T-helper 1 cell treated with Interleukin-12 subunit alpha and Interleukin-12 subunit beta and Interleukin-4 antibody, amounts not matched to agents 30 ng/mL and 1 ng/mL, for 36 hours (primary cell): Measurements from ENCODE around the gene IQSEC3. TPM values are rescaled to one million over a fixed set of nuclear protein-coding genes. Genes with fewer than 3 reads are reported as not detected.
"Not testable (repeated sequence)": the region's sequence is repeated elsewhere in the genome, so short reads cannot be mapped to it uniquely, and the experiment has no call there.

ENCODE experiments used
- intact Hi-C: fragments of 100-400 bp; cut with micrococcal nuclease; formaldehyde crosslinking; loops from one replicate; pipeline ENCODE4 v1.15.1; 2024
- total RNA-seq: library from RNA; stranded (reverse); gene quantifications from 2 replicates; pipeline ENCODE4 v1.2.3, GENCODE V29; 2022

Gene IQSEC3
- total RNA-seq, result 0.32 and 0.59 TPM in 2 replicates

DNA sequence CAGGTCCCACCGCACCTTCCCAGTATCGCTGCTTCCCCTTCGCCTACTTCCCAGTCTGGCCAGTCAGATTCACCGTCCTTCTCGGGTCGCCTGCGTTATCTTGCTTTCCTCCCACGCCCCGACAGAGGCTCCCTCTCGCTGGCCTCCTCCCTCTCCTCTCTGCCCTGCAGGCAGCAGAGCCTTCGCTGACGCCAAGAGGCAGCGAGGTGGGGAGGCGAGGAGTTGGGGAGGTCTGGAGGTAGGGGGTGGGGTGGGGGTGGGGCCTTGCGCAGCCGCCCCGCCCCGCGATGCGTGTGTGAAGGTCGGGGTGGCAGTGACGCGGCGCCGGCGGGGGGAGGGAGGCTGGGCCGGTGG lies at the start of gene IQSEC3:
Gene IQSEC3, plus strand, starts transcription at position 340 of the 354 bp plus-strand sequence. CDS start 116 bp downstream, outside the sequence.
- intact Hi-C loops, result not testable (repeated sequence)

DNA sequence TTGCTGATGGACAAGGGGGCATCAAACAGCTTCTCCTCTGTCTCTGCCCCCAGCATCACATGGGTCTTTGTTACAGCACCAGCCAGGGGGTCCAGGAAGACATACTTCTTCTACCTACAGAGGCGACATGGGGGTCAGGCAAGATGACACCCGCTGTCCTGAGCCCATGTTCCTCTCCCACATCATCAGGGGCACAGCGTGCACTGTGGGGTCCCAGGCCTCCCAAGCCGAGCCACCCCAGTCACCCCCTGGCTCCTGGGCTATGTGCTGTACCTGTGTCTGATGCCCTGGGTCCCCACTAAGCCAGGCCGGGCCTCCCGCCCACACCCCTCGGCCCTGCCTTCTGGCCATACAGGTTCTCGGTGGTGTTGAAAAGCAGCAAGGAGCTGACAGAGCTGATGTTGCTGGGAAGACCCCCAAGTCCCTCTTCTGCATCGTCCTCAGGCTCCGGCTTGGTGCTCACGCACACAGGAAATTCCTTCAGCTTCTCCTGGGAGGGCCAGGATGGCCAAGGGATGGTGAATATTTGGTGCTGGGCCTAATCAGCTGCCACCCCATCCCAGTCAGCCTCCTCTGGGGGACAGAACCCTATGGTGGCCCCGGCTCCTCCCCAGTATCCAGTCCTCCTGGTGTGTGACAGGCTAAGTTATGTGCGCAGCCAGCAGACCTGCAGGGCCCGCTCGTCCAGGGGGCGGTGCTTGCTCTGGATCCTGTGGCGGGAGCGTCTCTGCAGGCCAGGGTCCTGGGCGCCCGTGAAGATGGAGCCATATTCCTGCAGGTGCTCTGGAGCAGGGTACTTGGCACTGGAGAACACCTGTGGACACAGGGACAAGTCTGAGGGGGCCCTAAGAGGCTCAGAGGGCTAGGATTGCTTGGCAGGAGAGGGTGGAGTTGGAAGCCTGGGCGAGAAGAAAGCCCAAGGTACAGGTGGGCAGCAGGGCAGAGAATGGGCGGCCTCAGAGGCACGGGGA lies 48.9 kb upstream of the IQSEC3 start:
- intact Hi-C loops, result not testable (repeated sequence)

DNA sequence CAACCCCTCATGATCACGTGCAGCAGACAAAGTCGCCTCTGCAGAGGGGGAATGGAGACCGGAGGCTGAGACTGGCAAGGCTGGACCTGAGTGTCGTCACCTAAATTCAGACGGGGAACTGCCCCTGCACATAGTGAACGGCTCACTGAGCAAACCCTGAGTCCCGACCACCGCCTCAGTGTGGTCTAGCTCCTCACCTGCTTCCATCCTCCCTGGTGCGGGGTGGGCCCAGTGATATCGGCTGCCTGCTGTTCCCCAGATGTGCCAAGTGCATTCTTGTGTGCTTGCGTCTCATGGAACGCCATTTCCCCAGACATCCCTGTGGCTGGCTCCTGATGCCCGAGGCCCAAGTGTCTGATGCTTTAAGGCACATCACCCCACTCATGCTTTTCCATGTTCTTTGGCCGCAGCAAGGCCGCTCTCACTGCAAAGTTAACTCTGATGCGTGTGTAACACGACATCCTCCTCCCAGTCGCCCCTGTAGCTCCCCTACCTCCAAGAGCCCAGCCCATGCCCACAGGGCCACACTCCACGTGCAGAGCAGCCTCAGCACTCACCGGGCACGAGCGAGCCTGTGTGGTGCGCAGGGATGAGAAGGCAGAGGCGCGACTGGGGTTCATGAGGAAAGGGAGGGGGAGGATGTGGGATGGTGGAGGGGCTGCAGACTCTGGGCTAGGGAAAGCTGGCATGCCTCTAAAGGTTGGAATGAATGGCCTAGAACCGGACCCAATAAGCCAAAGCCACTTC lies 47.6 kb upstream of the IQSEC3 start:
- intact Hi-C loops, result not testable (repeated sequence)

DNA sequence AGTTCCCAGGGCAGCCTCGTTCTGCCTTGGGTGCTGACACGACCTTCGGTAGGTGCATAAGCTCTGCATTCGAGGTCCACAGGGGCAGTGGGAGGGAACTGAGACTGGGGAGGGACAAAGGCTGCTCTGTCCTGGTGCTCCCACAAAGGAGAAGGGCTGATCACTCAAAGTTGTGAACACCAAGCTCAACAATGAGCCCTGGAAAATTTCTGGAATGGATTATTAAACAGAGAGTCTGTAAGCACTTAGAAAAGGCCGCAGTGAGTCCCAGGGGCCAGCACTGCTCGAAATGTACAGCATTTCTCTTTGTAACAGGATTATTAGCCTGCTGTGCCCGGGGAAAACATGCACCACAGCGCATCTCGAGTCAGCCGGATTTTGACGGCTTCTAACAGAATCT lies 46.7 kb upstream of the IQSEC3 start:
- intact Hi-C loops, result not testable (repeated sequence)

- intact Hi-C loops, result no loop called here
Observed at GRCh38 chr12:20757-21156, 45.8 kb upstream of the IQSEC3 start.

DNA sequence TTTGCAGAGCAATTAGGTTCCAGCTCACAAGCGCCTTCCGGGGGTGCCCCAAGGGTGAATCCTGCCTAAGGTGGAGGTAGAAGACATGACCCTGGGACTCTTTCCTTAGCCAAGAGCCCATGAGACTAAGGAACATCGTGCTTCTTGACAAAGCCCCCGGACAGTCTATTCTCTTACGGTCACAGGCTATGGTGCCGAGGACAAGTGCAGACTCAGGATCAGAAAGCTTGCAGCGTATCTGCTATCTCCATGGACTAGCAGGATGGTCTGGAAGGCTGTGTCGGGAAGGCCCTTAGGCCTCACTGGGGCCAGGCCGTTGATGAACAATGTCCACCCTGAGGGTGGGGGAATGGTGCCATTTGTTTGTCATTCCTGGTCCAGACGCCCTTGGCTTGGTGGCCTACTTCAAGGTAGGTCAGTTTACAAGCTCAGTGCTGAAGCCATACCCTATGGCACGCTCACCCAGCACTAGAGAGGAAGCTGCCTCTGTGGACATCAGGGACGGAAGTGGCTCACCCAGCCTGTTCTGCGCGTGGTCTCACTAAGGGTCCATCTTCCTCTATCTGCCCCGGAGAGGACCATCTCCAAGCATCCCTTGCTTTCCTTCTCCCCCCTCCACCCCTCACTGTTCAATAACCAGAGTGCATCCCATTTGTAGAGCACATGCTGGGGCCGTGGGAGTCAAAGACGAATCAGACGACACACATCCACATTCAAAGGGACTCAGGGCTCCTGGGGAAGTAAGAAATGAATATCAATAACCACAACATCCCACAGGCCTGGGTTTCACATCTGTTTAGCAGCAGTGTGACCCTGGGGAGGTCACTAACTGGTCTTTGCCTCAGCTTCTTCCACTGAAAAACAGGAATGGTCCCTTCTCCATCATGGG lies 45.0 kb upstream of the IQSEC3 start:
- intact Hi-C loops, result no loop called here

GRCh38 chr12:22190-22529 lies 44.4 kb upstream of the IQSEC3 start:
- intact Hi-C loops, result no loop called here

DNA sequence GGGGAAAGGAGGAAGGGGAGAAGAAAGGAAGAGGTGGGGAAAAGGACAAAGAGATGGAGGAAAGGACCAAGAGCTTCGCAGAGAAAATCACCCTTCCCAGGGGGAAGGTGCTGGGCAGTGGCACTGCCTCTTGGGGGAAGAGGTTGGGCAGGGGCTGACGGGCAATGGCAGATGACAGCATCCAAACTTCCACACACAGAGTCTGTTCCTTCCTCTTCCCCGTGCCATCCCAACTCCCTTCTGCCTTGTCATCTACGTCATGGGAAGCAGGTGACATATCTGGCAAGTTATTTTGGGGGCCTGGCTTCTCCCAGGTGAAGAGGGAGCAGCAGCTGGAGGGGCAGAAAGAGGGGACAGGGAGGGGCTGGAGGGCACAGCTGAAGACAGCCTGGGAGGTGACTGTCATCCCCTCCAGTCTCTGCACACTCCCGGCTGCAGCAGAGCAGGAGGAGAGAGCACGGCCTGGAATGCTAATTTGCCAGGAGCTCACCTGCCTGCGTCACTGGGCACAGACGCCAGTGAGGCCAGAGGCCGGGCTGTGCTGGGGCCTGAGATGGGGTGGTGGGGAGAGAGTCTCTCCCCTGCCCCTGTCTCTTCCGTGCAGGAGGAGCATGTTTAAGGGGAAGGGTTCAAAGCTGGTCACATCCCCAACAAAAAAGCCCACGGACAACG lies 43.9 kb upstream of the IQSEC3 start:
- intact Hi-C loops, result no loop called here

DNA sequence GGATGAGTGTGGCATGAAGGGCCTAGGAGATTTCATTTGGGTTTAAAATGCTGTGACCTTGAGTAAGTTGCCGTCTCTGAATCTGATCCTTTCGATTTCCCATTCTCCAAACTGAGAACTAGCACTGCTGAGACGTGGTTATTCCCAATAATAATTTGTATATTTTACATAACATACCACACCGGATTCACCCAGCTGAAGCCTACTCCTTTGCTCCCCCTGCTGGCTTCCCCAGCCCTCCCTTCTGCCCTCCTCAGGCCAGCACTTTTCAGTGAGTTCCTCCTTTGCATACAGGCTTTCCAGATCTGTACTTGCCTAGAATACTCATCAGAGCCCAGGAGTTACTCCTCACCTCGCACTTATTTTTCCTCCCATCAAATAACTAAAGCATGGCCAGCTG lies 38.7 kb upstream of the IQSEC3 start:
- intact Hi-C loops, result not testable (repeated sequence)

- intact Hi-C loops, result not testable (repeated sequence)
Observed at GRCh38 chr12:38775-39174, 27.8 kb upstream of the IQSEC3 start.

DNA sequence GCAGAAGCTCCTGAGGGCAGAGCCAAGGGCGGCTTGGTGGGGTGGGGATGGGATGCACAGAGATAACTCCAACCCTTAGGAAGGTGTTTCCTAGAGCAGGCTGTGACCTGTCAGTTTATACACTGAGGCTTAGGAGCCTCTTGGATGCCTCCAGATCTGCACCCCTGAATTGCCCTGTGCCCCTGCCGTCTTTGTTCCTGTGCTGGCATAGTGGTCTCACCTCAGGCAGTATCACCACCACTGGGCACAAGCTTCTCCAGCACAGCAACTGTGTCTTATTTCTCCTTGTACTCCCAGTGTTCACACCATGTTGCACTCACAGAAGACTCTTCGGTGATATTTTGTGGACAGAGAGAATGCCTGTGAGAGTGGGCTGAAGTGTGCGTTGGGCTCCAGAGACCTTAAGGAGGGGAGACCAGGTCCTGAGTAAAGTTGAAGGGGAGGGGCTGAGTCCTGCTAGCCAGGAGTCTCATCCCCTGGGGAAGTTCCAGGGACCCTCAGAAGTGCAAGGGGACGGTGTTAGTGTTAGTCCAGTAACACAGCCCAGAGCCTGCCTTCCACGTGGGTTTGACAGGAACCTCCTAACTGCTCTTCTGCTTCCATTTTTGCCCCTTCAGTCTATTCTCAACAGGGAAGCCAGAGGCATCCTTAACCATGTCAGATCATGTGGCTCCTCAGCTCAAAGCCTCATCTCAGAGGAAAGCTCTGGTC lies 26.9 kb upstream of the IQSEC3 start:
- intact Hi-C loops, result not testable (repeated sequence)

GRCh38 chr12:44352-44751 lies 22.2 kb upstream of the IQSEC3 start:
- intact Hi-C loops, result not testable (repeated sequence)

- intact Hi-C loops, result not testable (repeated sequence)
Observed at GRCh38 chr12:45235-45990, 21.2 kb upstream of the IQSEC3 start.

- intact Hi-C loops, result not testable (repeated sequence)
Observed at GRCh38 chr12:45991-46358, 20.6 kb upstream of the IQSEC3 start.

GRCh38 chr12:46542-46941 lies 20.0 kb upstream of the IQSEC3 start:
- intact Hi-C loops, result not testable (repeated sequence)

DNA sequence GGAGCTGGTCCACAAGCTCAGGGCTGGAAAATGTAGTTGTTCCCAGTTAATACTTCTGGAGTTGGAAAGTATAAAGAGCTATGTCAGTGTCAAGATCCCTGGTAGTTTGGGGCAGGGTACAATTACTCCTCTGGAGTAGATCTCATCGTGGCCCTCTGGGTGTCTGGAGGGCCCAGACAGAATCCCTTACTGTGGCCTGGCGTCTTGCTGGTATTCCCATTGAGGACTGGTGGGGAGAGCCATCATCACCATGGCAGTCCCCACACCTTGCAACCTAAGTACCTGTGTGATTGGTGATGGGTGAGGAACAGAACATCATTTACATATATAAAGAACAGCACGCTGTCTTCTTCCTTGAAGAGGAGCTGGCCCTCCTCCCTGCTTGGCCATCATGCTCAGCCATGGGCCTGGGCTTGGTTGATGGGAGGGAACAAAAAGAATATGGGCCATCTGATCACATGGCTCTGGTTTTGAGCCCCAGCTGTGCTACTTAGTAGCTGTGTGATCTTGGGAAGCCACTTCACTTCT lies 18.8 kb upstream of the IQSEC3 start:
- intact Hi-C loops, result not testable (repeated sequence)

DNA sequence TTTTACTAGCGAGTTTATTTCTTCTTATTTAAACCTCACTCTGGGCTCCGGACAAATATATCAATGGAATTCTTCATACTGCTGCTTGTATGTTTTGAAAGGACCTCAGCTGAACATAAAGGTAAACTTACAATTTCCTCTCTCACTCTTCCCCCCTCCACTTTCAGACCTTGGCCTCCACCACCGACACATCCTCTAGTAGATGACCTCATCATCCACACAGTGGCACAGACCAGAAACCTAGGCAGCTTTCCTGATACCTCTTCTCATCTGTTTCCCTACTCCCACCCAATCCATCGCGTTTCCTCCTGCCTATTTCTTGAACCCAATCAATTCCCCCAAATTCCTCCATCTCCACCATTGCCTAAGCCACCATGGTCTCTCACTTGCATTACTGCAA lies 17.4 kb upstream of the IQSEC3 start:
- intact Hi-C loops, result not testable (repeated sequence)

DNA sequence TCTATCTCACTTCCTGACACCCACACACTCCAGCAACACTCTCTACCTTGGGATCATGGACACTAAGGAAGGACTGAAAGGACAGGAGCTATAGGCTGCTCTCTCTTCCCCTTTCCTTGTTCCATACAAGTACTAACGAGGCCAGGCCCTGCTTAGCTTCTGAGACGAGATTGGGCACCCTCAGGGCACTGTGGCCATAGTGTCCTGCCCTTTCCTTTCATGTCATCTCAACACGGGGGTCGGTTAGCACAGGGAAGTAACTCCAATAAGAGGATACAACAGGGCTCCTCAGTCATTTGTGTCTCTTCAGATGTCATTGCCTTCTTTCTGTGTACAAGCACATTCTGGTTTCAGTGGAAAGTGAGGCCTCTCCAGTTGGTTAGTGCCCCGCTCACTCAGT lies 15.5 kb upstream of the IQSEC3 start:
- intact Hi-C loops, result not testable (repeated sequence)

DNA sequence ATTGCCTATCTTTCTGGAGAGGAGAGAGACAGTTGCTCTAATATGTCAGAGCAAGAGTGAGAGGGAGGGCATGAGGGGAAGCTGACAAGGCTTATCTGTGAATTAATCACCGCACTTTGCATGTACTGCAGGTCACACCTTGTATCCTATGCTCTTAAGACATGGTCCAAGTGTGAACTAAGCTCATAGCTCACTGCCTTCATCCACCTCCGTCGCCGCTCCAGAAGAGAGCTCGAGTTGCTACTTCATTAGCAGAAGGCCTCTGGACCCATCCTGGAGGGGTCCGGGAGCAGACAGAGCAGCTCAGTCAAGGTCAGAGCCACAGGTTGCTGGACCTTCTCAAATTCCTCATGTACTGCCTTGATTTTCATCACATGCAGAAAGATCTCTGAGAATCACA lies 14.6 kb upstream of the IQSEC3 start:
- intact Hi-C loops, result not testable (repeated sequence)
